PC-3 (cell line): ENCODE data around the gene TSHZ3. TPM values are rescaled to one million over a fixed set of nuclear protein-coding genes. Genes with fewer than 3 reads are reported as not detected.

ENCODE experiments used
- ATAC-seq: fragments of 200-7000 bp; cut with Tn5 transposase; 2 replicates; pipeline ENCODE4 v1.9.1; 2020; ENCODE audit warnings: mild to moderate bottlenecking, moderate library complexity
- BruUV-seq: library from RNA; stranded (reverse); fragments of 400-500 nt; replicated peaks from 2 replicates; lab custom pipeline; 2021; lab: Mats Ljungman, UMichigan
- CTCF ChIA-PET: fragments of 300-600 bp; sonication (Branson Sonifier 250); formaldehyde crosslinking; loops from one replicate; lab custom pipeline; 2022; ENCODE audit warnings: antibody characterized with exemption; lab: Charles Lee
- POLR2A ChIA-PET: fragments of 300-600 bp; sonication (Branson Sonifier 250); formaldehyde crosslinking; loops from one replicate; lab custom pipeline; 2022; ENCODE audit warnings: antibody characterized with exemption; ENCODE audit not compliant: unreplicated experiment; lab: Charles Lee
- DNase-seq: peaks from one replicate; pipeline ENCODE4 v3.0.0-alpha.2; 2015
- H2AFZ ChIP-seq: fragments of 300-600 bp; sonication (generic); 2 replicates; pipeline ENCODE4 v1.6.0; 2016; ENCODE audit warnings: antibody characterized with exemption, low read length
- H3F3A ChIP-seq: fragments of 300-600 bp; sonication (generic); one replicate; pipeline ENCODE4 v1.6.0; 2017; ENCODE audit warnings: antibody characterized with exemption, low read length, control low read depth, mild to moderate bottlenecking; ENCODE audit not compliant: unreplicated experiment
- H3K27ac ChIP-seq: fragments of 300-600 bp; sonication (generic); 2 replicates; pipeline ENCODE4 v1.5.1; 2016; ENCODE audit warnings: mild to moderate bottlenecking, low read length
- H3K27me3 ChIP-seq: fragments of 300-600 bp; sonication (generic); 2 replicates; pipeline ENCODE4 v1.6.1; 2016; ENCODE audit warnings: low read length, mixed read lengths
- H3K36me3 ChIP-seq: fragments of 300-600 bp; sonication (generic); 2 replicates; pipeline ENCODE4 v1.6.1; 2016; ENCODE audit warnings: low read depth, mixed run types, low read length, mixed read lengths
- H3K4me1 ChIP-seq: fragments of 300-600 bp; sonication (generic); 2 replicates; pipeline ENCODE4 v1.5.1; 2016; ENCODE audit warnings: low read length; ENCODE audit not compliant: insufficient read depth
- H3K4me2 ChIP-seq: fragments of 300-600 bp; sonication (generic); 2 replicates; pipeline ENCODE4 v1.6.0; 2016; ENCODE audit warnings: low read length
- H3K4me3 ChIP-seq: fragments of 300-600 bp; sonication (generic); 2 replicates; pipeline ENCODE4 v1.5.1; 2016; ENCODE audit warnings: mild to moderate bottlenecking, low read length, mixed read lengths
- H3K79me2 ChIP-seq: fragments of 300-600 bp; sonication (generic); 2 replicates; pipeline ENCODE4 v1.6.1; 2017; ENCODE audit warnings: low read length, mixed read lengths
- H3K9ac ChIP-seq: fragments of 300-600 bp; sonication (generic); 2 replicates; pipeline ENCODE4 v1.6.0; 2016; ENCODE audit warnings: mild to moderate bottlenecking, low read length
- H3K9me2 ChIP-seq: fragments of 300-600 bp; sonication (generic); replicated peaks from 2 replicates; pipeline ENCODE4 v1.6.1; 2016; ENCODE audit warnings: mixed run types, low read length, mixed read lengths
- H3K9me3 ChIP-seq: fragments of 300-600 bp; sonication (generic); 2 replicates; pipeline ENCODE4 v1.6.1; 2016; ENCODE audit warnings: low read length, mixed read lengths
- H4K20me1 ChIP-seq: fragments of 300-600 bp; sonication (generic); 2 replicates; pipeline ENCODE4 v1.6.1; 2016; ENCODE audit warnings: low read length, mixed read lengths
- EZH2 ChIP-seq: fragments of 300-600 bp; sonication (generic); IDR thresholded peaks from one replicate; pipeline ENCODE4 v1.6.1; 2017; ENCODE audit warnings: antibody characterized with exemption, mild to moderate bottlenecking, low read length; ENCODE audit not compliant: unreplicated experiment
- EZH2phosphoT487 ChIP-seq: fragments of 300-600 bp; sonication (generic); IDR thresholded peaks from 2 replicates; pipeline ENCODE4 v1.6.1; 2018; ENCODE audit warnings: mild to moderate bottlenecking, antibody characterized with exemption, low read length, borderline replicate concordance
- intact Hi-C: fragments of 100-400 bp; cut with micrococcal nuclease; formaldehyde crosslinking; loops from 2 replicates; pipeline ENCODE4 v1.9.0; 2023
- total RNA-seq: library from RNA; depleted of rRNA; stranded (reverse); fragments of >200 nt; gene quantifications from 2 replicates; pipeline ENCODE4 v1.2.3, GENCODE V29; 2014
- TF ChIP-seq, protein P1 (sequence below): fragments of 300-600 bp; sonication (generic); conservative IDR thresholded peaks from 2 replicates; pipeline ENCODE4 v1.5.1; 2017; ENCODE audit warnings: antibody characterized with exemption, low read depth, mild to moderate bottlenecking, low read length

The TSHZ3 gene
- total RNA-seq, 1 experiment from 2014 or later = 0.18 TPM

DNA sequence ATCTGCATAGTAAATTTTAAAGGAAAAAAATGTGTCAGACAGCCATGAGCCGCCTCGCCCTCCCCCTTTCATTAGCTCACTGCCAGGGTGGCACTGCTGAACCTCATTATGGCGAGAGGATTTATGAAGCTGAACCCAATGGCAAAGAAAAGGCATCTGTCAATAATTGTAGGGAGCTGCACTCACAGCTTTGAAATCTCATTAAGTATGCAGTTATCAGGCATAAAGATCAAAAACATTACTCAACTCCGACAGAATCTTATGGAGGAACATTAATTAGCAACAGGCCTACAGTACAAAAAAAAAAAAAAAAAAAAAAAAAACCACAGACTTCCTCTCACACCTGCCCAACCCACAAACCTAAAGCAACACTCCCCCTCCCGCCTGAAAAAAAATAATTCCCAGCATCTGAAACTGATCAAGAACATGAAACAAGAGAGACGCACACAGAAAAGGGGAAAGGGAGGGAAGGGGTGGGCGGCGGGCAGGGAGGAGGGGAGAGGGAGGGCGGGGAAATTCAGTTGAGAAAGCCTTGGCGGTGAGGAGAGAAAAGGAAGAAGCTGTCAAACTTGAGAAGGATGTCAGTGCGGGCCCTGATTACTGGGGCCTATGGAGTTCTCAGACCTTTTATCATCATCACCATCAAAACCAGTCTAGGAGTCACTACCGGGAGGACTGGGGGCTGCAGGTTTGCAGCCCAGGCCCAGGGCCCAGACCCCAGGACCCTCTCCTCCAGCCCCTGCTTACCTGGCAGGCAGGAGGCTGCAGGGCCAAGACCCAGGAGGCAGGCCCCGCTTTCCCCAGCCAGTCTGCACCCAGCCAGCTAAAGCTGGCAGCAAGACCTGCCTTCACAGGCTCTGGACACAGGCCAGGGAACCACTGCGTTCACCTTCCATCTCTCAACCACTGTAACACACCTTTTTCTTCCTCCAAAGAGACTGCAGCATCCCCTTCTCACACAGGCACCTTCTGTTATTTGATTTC lies 8.9 kb downstream of the TSHZ3 start:
- TF ChIP-seq, protein P1, sequence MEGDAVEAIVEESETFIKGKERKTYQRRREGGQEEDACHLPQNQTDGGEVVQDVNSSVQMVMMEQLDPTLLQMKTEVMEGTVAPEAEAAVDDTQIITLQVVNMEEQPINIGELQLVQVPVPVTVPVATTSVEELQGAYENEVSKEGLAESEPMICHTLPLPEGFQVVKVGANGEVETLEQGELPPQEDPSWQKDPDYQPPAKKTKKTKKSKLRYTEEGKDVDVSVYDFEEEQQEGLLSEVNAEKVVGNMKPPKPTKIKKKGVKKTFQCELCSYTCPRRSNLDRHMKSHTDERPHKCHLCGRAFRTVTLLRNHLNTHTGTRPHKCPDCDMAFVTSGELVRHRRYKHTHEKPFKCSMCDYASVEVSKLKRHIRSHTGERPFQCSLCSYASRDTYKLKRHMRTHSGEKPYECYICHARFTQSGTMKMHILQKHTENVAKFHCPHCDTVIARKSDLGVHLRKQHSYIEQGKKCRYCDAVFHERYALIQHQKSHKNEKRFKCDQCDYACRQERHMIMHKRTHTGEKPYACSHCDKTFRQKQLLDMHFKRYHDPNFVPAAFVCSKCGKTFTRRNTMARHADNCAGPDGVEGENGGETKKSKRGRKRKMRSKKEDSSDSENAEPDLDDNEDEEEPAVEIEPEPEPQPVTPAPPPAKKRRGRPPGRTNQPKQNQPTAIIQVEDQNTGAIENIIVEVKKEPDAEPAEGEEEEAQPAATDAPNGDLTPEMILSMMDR = no peak
- TF ChIP-seq EZH2 (no peak), EZH2phosphoT487 (no peak)
- Histone ChIP-seq H3K4me3 (no peak overlapping the region), H3K9ac (no peak overlapping the region), H3K27ac (no peak overlapping the region), H3K4me2 (no peak overlapping the region), H3K9me3 (no peaks in the 10 kb centered on the region), H3K36me3 (no peaks in the 10 kb centered on the region), H3K4me1 (no peaks in the 10 kb centered on the region), H3K9me2 (no peaks in the 10 kb centered on the region), H3K27me3 (no peaks in the 10 kb centered on the region), H2AFZ (no peak overlapping the region), H3F3A (no peaks in the 10 kb centered on the region), H3K79me2 (no peaks in the 10 kb centered on the region), H4K20me1 (no peaks in the 10 kb centered on the region)
- ChIA-PET CTCF (no interaction called here), POLR2A (no interaction called here)
- intact Hi-C loops = no loop called here
- DNase-seq = no peak
- BruUV-seq = no TSS peak
- no peak for ATAC-seq

GRCh38 chr19:31339411-31339810 lies 9.8 kb downstream of the TSHZ3 start:
- Histone ChIP-seq H3K79me2 (no peaks in the 10 kb centered on the region), H3K9ac (no peak overlapping the region), H2AFZ (no peak overlapping the region), H3K9me3 (no peaks in the 10 kb centered on the region), H3K4me2 (no peak overlapping the region), H4K20me1 (no peaks in the 10 kb centered on the region), H3K9me2 (no peaks in the 10 kb centered on the region), H3F3A (no peaks in the 10 kb centered on the region), H3K4me1 (no peaks in the 10 kb centered on the region), H3K4me3 (no peak overlapping the region), H3K27ac (no peak overlapping the region), H3K36me3 (no peaks in the 10 kb centered on the region), H3K27me3 (no peaks in the 10 kb centered on the region)
- CTCF ChIA-PET = no interaction called here
- DNase-seq (no peak), ATAC-seq (no peak)
- BruUV-seq = no TSS peak
- TF ChIP-seq, protein P1 = no peak
- TF ChIP-seq EZH2 (no peak), EZH2phosphoT487 (no peak)
- intact Hi-C loops = no loop called here
- POLR2A ChIA-PET = no interaction called here
